ENCODE data around the gene PRMT1. TPM values are rescaled to one million over a fixed set of nuclear protein-coding genes. Genes with fewer than 3 reads are reported as not detected.

PRMT1 gene
- polyA plus RNA-seq, 1 of the 3 experiments (the other 2 are of a cell fraction), result 789 TPM

- Histone ChIP-seq H3F3A (replicated peaks; ENCODE audit: insufficient read depth) (peaks cover 10% of the 10 kb centered on the region), H3K4me2 (no peak overlapping the region), H3K4me1 (ENCODE audit: control insufficient read depth in 1 of 2, insufficient read depth in 2 of 2, low read depth in 1 of 2, low read length in 1 of 2) (no peaks in the 10 kb centered on the region), H2AFZ (ENCODE audit: low read depth) (no peak overlapping the region), H3K9me2 (no peaks in the 10 kb centered on the region), H3K27me3 (ENCODE audit: insufficient read depth) (no peaks in the 10 kb centered on the region), H3K9me3 (no peaks in the 10 kb centered on the region), H3K27ac (ENCODE audit: low read depth in 2 of 2, low read length in 1 of 2) (no peak overlapping the region), H3K36me3 (replicated peaks in 1 of 2; ENCODE audit: control insufficient read depth in 1 of 2, insufficient read depth in 2 of 2, low read length in 1 of 2) (peaks cover 21 to 79% of the 10 kb centered on the region in 2 experiments), H3K4me3 (ENCODE audit: low read depth in 2 of 2, low read length in 1 of 2) (no peak overlapping the region), H3K9ac (no peak overlapping the region), H3K79me2 (ENCODE audit: insufficient read depth) (no peaks in the 10 kb centered on the region), H4K20me1 (ENCODE audit: insufficient read depth) (0 out of 2 replicates have a peak, but pooled peaks cover 7% of the 10 kb centered on the region)
- no peak for DNase-seq
- 93% methylated on average over 19 of the region's 22 CpGs for WGBS (ENCODE audit: low lambda C conversion rate)
- ChIA-PET CTCF (interaction anchor here (0.7 to 5.5 kb wide), 4 partner anchors 14 to 23 kb away, joined by 3 to 26 read pairs (median 4); no protein-coding TSS in a partner anchor), POLR2A (interaction anchor here (1.6 kb wide), 1 partner anchor 10 kb away, joined by 8 read pairs; no protein-coding TSS in a partner anchor)
- TF ChIP-seq GATA2 (CRISPR knock-in tag; IDR thresholded peaks at IDR 0.05) (no peak), RCOR1 (IDR thresholded peaks at IDR 0.05; ENCODE audit: low read length) (no peak), MEF2A (IDR thresholded peaks at IDR 0.05; ENCODE audit: borderline replicate concordance, low read depth) (no peak), TCF12 (IDR thresholded peaks at IDR 0.05) (no peak), ZBTB33 (IDR thresholded peaks at IDR 0.05; ENCODE audit: borderline replicate concordance, low read depth) (no peak), FOSL2 (IDR thresholded peaks at IDR 0.05; ENCODE audit: borderline replicate concordance, low read depth) (no peak), JUND (IDR thresholded peaks at IDR 0.05) (no peak), MAX (IDR thresholded peaks at IDR 0.05; ENCODE audit: low read depth) (no peak), EZH2phosphoT487 (IDR thresholded peaks at IDR 0.05; ENCODE audit: borderline replicate concordance, low read depth) (no peak), RXRA (IDR thresholded peaks at IDR 0.05; ENCODE audit: borderline replicate concordance, low read depth) (no peak), REST (IDR thresholded peaks at IDR 0.05; ENCODE audit: low read depth, low read length) (no peak), EP300 (IDR thresholded peaks at IDR 0.05; ENCODE audit: borderline replicate concordance in 1 of 2, low read depth in 1 of 2, low read length in 1 of 2) (no peak), POLR2AphosphoS5 (IDR thresholded peaks at IDR 0.05; ENCODE audit: low read depth, low read length) (no peak), USF2 (IDR thresholded peaks at IDR 0.05; ENCODE audit: borderline replicate concordance, low read depth, low read length) (no peak)
These were observed 19.5 kb upstream of the PRMT1 start for GRCh38 chr19:49657493-49658138.

All from SK-N-SH (cell line).